ENCODE measurements around the gene FAM83F.
A peak's percentile ranks its signal among the peaks of the same experiment; 100 is the strongest.
"Not testable (repeated sequence)": the region's sequence is repeated elsewhere in the genome, so short reads cannot be mapped to it uniquely, and the experiment has no call there.

The FAM83F gene

DNA sequence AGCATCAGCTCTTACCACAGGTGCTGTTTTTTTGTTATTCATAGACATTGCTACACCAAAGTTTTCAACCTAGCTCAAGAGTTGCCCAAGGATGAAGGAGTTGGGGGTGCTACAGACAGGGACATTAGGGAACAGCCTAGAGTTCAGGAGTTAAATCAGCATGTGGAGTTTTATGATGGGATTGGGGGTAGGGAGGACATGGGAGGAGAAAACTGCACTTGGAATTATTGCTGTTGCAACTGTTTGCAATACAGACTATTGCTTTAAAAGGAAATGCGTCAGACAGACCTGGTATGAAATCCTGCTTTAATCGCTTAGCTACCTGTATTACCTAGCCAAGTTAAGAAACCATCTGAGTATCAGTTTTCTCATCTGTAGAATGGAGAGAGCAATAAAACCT lies 28.3 kb upstream of the FAM83F start:
- DNase-seq = no peak

DNA sequence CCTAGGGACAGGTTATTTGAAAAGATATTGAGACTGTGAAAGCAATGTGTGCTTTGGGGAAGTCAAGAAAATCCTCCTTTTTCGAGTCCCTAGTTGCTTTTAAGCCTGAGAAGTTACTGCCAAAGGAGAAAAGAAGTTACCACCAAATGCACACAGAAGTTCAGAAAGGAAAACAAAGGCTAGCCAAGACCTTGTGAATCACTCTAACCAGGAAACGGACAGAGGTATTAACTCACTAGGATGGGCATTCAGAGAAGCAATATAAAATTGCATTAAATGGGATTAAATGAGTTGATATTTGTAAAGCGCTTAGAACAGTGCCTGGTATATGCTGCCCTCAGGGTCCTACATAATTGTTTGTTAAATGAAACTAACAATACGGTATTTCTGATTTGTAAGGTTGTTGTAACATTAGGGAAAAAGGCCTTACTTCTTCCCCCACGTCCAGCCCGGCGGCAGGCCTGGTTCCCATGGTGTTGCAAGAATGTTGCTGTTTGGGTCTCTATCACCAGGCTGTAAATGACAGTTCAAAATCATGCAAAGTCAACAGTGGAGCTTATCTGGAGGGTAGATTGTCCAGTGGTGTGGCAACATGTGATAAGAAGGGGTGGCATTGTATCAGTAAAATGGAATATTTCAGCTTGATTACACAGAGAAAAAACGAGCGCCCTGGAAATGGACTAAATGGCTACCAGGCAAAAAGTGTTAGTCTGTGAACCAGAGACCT lies 27.5 kb upstream of the FAM83F start:
- DNase-seq = no peak

DNA sequence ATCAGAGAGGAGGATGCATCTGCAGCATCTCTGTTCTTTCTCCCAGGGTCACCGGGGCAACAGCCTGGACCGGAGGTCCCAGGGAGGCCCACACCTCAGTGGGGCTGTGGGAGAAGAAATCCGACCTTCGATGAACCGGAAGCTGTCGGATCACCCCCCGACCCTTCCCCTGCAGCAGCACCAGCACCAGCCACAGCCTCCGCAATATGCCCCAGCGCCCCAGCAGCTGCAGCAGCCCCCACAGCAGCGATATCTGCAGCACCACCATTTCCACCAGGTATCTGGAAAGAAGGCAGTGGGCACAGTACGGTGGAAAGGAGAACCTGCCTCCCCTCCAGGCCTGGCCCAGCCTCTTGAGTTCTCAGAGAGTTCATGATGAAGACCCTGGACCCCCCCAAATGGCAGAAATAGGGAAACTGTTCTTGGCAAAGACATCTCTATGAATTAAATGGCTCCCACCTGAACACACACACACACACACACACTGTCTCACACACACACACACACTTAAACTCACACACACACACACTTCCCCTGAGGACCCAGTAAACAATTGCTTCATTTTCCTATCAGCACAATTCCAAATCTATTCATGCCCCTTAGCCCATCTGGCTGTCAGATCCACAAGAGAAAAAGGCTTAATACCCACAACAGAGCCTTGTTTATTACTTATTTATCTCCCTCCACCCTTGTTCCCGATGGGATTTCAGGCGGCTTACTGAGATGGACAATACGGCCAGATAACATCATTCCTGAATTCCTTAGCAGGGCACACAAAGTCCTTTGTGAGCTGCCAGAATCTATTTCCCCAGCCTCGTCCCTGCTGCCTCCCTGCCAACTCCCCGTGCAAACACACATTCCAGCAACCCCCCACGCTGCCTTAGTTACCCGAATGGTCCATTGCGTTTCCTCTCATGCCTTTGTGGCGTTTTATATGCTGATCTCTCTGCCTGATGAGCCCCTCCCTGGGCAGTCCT lies 26.5 kb upstream of the FAM83F start:
- DNase-seq = no peak

DNA sequence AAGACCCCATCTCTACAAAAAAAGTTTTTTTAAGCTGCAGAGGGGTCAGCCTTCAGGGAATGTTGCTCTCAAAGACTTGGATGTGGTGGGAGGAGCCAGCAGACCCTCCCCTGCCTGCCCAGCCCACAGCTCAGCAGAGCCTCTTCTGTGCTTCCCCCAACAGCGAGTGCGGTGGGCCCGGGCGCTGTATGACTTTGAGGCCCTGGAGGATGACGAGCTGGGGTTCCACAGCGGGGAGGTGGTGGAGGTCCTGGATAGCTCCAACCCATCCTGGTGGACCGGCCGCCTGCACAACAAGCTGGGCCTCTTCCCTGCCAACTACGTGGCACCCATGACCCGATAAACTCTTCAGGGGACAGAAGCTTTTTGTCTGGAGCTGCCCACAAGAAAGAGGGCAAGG lies 24.0 kb upstream of the FAM83F start:
- DNase-seq = no peak

DNA sequence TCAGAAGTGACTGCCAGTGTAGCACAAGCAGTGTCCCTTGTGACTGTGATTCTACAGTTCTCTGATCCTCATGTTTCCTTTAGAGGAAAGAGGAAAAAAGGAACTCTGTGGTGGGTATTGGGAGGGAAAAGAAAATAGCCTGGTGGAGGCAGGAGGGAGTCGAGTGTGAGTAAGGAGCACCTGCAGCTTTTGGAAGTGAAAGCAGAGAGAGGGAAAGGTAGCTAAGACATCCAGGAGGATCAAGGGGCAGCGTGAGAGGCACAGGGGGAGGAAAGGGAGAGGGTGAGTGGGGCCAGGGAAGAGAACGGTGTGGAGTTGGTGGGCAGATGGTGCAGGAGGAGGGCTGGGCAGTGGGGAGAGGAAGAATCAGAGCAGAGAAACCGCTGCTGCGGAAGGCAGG lies 22.1 kb upstream of the FAM83F start:
- no peak for DNase-seq

DNA sequence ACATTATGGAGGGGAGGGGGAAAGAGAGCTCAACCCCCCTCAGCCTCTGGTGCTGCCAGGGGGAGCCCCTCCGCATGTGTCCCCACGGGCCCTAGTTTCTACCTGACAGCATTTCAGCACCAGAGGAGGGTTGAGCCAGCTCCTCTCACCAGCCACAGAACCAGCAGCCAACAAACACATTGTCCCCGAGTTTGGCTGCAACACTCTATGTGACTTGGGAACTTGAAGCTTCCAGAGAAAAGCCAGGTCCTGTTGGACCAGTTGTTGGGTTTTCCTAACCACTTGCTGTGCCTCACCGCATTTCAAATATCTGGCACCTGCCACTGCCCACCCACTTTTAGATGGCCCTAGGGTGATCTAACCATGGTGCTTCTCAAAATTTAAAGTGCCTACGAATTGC lies 21.1 kb upstream of the FAM83F start:
- DNase-seq = peak; percentile 8

DNA sequence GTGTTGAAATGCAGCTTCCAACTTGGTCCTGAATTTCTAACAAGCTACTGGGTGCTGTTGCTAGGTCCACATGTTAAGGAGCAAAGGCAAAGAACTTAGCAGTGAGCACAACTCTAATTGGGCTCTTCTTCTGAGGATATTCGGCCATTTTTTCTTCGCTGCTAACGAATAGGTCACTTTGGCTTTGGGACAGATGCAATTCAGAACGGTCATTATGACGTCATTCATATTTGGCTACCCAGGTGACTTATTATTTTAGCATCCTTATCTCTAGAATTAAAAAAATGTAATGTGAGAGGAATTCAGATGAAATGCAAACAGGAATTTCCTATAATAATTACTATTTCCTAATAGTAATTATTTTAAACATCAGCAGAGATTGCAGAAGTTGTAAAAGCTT lies 20.7 kb upstream of the FAM83F start:
- no peak for DNase-seq

DNA sequence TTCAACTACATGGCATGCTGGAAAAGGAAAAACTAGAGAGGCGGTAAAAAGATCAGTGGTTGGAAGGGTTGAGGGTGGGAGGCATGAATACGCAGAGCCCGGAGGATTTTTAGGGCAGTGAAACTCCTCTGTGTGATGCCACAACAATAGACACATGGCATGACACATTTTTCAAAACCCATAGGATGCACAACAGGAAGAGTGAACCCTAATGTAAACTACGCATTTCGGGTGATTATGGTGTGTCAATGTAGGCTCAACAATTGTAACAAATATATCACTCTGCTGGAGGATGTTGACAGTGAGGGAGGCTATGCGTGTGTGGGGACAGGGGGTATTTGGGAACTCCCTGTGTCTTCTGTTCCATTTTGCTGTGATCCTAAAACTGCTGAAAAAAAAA lies 15.7 kb upstream of the FAM83F start:
- no peak for DNase-seq

DNA sequence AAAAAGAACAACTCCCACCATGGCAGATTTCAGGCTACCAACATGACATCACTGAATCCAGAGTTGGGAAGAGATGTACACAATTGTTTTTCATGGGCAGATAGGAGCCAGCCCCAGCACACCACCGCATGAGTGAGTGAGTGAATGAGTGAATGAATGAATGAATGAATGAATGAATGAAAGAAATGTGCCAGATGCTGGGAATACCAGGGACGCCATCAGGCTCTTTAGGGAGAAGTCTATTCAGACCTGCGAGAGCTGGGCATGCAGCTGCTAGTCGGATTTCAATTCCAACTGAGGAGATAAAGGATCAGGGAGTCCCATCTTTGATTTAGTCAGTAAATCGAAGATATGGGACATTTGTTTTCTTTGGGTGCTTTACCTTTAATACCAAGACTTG lies 15.3 kb upstream of the FAM83F start:
- DNase-seq = no peak

DNA sequence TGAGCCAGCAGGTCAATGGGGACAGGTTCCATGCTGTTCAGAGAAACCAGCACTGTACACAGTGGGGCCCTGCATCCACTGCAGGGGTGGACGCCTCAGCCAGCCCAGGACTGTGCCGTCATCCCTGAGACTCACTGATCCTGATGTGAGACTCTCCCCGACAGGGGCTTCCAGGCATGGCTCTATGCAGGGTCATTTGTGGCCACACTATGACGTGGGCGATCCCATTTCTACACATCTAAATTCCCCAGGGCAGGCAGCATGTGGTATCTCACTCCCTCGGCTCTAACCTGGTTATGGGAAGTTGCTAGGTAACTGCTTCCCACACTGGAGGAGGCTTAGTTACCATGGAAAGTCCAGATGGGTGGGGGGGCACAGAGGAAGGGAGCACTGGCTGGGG lies 14.2 kb upstream of the FAM83F start:
- no peak for DNase-seq

DNA sequence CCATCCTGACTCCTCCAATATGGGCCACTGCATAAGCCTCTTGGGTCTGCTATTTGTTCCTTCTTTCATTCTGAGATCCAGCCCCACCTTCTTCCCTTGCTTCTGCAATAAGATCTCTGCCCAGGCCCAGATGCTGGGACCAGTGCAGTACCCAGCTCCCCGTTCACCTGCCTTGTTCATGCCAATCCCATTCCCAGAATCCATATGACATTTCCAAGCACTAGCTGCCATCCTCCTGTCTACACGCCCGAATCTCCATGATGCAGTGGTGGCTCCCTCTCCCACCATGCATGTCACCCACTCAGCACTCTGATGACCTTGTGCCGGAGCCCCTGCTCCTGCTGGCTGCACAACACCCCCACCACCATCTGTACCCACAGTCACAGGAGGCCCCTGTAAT lies 11.4 kb upstream of the FAM83F start:
- no peak for DNase-seq

DNA sequence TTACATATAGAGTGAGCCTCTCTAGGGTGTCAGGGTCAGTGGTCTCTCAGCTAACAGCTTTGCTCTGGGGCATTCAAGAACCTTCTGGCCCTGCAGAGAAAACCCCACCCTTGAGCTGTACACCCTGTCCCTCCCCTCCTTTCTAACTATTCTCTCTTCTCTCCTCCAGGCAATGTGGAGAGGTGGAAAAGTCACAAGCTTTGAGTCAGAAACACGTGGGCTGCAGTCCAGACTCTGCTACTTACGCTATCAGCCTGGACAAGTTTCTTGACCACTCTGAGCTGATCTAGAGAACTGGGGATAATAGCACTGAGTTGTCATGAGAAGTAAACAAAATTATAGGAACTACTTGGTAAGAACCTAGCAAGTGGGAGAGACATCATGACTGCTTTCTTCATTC lies 10.7 kb upstream of the FAM83F start:
- DNase-seq = no peak

DNA sequence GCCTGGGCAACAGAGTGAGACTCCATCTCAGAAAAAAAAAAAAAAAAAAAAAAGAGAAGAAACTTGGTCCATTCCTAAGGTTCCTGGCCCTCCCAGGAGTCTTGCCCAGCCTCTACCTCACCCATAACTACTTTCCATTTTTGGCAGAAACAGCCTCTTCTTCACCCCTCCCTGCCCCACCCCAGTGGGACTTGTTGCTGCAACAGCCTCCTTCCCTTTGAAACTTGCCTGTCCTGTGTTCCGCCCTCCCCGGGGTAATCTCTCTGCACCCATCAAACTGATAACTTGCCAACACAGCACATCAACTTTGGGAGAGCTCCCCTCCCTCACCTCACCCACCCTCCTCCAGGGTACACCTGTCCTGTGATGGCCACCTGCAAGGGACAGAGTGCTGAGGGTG lies 10.0 kb upstream of the FAM83F start:
- DNase-seq = no peak

DNA sequence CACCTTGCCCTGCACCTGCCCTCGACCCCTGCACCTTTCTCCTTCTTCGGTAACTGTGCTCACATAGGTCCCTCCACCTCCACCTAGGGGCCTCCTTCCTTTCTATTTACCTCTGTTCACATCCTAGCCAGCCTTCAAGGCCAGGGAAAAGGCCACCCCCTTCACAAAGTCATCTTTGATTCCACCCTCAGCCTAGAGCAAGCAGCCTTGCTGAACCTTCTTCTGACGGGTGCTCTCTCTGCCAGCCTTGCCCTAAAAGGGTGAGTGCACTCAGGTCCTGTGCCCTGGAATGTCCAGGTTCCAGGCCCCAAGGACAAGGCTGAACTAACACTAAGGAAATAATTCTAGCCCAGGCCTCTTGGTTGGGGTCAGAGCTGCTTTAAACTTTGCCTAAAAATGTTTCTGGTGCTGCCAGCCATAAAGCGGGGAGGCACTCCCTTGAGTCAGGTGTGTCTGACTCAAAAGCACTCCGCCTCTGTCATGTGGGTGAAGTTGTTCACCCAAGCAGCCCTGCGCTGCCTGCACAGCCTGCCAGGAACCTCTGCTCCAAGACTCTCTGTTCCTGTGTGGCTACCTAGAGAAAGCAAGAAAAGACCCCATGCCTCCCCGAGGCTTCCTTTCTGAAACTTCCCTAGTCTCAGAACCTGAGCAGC lies 9.2 kb upstream of the FAM83F start:
- DNase-seq = no peak

DNA sequence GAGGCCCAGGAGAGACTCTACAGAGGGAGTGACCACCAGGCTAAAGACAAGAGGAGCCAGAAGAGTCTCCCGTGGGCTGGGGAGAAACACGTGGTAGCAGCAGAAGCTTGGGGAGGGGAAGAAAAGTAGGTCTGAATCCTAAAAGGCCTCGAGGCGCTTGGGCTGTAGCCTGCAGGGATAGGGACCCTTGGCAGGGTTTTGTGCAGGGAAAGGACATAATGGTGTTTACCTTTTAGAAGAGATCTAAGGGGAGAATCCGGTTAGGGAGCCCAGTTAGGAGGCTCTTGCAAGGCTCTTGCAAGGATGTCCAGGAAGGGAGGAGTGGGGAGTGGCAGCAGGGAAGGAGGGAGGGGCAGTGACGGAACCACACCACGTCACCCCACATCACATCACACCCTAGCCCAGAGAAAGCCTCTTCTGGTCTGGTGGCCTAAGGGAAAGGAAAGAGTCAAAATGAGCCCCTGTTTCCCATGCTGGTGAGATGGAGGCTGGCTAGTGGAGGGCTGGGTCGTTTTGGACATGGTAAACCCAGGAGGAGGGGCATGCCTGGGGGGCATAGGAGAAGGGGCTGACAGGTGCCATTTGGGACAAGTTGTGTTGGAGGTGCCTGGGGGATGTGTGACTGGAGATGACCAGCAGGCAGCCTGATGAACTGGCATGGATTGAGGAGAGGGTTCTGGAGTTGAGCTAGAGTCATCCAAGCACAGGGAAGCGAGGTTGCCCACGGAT lies 6.2 kb upstream of the FAM83F start:
- DNase-seq = no peak

DNA sequence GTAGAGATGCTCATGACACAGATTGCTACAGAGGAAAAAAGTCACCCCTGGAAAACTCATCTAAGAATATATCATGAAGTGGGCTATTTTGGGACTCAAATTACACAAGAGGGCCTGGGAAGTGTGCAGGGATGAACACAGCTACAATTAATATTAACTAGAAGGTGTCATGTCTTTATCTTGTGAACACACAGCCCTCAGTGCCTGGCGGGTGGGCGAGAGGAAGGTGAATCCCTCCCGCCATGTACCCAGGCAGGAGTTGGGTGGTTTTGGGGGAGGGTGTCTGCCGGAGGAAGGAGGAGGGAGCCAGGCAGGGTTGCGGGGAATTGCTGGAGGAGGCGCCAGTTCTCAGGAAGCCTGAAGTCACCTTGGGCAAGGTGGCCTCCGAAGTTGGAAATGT lies 5.1 kb upstream of the FAM83F start:
- no peak for DNase-seq

DNA sequence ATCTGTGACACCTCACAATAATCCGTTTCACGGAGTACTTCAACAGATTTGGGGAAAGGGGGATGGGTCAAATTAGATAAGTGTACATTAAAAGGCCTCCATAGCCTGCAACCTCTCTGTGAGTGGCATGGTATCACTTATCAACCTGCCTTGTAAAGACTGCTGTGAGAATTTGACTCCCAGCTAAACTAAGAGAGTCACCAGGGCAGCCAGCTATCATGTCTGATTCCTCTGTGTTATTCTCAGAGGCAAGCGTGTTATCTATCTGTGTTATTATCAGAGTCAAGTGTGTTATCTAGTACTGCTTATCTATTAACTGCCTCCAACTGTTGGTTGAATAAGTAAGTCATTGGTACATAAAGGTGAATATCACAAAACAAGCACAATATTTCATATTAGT lies 4.1 kb upstream of the FAM83F start:
- DNase-seq = no peak

DNA sequence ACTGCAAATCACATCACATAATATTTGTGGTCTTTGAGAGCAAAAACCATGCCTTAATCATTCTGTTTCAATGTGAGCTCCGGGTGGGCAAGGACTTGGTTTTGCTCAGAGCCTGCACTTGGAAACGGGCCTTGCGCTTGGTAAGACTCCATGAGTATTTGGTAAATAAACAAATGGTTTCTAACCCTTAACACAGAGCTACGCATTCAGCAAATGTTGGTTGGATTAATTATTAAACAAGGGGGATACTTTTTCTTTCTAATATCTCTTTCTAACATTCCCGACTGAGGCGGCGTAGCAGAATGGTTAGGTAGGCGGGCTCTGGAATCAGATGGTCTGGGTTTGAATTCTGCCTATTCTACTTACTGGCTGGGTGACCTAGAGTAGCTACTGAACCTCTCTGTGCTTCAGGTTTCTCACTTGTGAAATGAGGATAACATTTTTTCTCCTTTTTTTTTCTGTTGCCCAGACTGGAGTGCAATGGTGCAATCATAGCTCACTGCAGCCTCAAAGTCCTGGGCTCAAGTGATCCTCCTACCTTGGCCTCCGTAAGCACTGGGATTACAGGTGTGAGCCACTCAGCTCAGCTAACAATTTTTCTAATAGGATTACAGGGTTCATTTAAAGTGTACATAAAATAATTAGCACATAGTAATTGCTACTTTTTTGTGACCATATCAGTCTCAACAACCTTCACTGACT lies 3.4 kb upstream of the FAM83F start:
- DNase-seq = no peak

DNA sequence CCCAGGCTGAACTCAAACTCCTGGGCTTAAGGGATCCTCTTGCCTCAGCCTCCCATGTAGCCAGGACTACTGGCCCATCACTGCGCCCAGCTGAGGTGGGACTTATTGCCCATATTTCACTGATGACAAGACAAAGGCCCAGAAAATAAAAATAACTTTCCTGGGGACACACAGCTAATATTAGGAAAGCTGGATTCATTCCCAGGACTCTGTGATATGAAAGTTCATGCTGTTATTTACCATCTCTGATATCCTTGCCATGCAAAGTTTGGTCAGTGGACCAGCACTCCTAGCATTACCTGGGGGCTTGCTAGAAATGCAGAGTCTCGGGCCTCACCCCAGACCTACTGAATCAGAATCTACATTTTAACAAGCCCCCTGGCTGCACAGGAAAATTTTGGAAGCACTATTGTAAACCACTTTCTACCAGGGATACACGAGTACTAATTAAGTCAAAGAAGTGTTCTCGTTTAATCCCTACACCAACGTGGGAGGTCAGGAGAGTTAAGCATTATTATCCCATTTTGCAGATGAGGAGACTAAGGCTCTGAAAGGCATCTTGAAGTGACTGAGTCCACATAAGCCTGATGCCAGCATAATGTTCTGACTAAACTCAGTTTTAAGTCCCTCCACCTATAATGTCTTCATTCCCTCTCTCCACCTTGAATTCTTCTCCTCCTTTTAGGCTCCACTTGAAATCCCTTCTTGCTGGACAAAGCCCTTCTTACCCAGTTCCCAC lies 2.5 kb upstream of the FAM83F start:
- DNase-seq = no peak

DNA sequence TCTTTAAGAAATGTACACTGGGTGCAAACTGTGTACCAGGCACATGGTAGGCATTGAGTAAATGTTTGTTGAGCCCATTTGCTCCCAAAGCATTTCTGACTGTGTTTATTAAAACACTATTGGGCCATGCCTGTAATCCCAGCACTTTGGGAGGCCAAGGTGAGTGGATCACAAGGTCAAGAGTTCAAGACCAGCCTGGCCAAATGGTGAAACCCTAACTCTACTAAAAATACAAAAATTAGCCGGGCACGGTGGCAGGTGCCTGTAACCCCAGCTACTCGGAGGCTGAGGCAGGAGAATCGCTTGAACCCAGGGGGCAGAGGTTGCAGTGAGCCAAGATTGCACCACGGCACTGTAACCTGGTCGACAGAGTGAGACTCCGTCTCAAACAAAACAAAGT lies 1.9 kb upstream of the FAM83F start:
- DNase-seq = not testable (repeated sequence)

DNA sequence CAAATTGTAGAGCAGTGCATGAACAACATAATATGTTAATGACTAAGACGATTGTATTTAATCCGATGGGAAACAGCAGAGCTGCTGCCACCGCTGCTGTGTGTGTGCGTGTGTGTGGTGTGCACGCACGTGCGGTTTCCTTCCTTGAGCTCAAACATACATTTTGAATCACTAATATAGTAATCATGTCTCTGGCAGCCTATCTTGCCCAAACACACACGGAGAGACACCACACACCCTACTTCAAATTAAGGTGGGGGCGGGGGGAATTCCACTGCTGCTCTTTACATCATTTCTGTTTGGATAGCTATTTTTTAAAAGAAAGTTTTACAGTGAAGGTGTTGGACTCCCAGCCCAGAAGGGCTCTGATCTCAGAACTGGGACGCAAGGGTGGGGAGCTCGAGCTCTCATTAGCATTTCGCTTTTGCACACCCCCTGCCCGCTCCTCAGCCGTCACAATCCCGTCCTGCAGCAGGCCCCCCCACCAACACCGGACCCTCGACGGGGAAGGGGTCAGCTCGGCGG lies 651 bp upstream of the FAM83F start:
- DNase-seq = no peak

All from DMS79 treated with DMSO at 0.1 percent for 48 hours (cell line).